ENCODE measurements around the gene CLIC4.

DNA sequence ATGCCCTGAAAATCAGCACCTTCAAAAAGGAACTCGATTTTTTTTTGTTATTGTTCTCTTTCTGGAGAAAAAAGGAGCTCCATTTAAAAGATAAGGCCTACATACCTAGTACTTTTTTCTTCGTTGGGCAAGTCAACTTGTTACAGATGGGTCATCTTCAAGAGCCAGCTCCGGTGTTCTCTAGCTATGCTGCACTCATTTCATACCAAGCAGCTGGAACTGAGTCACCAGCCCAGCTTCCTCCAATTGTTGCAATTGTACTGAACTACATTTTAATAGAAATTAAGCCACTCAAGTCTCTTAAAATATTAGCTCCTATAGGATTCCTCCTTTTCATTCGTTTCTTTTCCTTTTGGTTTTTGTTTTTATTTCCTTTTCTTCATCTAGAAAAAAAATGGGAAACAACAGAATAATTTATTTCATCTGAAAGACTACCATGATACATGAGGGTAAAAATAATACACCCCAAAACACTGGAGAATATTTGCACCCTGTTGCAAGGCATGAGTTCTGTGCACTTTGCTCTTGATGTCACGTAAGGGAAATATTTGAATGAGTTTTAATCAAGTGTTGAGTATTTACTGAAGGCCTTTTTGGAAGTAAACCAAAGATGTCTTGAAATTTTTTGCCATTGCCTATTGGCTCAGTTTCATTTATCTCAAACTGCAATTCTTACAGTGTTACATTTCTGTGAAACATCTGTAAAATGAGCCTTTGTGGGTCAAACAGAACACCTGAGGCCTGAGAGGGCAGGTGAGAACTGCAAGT lies 60.5 kb downstream of the CLIC4 start:
- TF ChIP-seq POLR2A (IDR thresholded peaks at IDR 0.05) (no peak), POLR2AphosphoS5 (IDR thresholded peaks at IDR 0.05) (no peak)
- TF ChIP-seq, protein P1, sequence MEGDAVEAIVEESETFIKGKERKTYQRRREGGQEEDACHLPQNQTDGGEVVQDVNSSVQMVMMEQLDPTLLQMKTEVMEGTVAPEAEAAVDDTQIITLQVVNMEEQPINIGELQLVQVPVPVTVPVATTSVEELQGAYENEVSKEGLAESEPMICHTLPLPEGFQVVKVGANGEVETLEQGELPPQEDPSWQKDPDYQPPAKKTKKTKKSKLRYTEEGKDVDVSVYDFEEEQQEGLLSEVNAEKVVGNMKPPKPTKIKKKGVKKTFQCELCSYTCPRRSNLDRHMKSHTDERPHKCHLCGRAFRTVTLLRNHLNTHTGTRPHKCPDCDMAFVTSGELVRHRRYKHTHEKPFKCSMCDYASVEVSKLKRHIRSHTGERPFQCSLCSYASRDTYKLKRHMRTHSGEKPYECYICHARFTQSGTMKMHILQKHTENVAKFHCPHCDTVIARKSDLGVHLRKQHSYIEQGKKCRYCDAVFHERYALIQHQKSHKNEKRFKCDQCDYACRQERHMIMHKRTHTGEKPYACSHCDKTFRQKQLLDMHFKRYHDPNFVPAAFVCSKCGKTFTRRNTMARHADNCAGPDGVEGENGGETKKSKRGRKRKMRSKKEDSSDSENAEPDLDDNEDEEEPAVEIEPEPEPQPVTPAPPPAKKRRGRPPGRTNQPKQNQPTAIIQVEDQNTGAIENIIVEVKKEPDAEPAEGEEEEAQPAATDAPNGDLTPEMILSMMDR (IDR thresholded peaks at IDR 0.05 in 8 of 11, conservative IDR thresholded peaks at IDR 0.05 in 3 of 11), result no peak

All from spleen (tissue), 7 donors.